A549 (cell line): Measurements from ENCODE around the gene CHIC2.

Experiments
- BCL3 ChIP-seq: fragments of >200 bp; sonication (Bioruptor Twin); formaldehyde crosslinking; IDR thresholded peaks from 3 replicates; pipeline ENCODE4 v1.6.1; 2016
- CBX2 ChIP-seq: fragments of 200-600 bp; sonication (generic); IDR thresholded peaks from 2 replicates; pipeline ENCODE4 v1.6.1; 2016; ENCODE audit warnings: low read depth, mild to moderate bottlenecking, borderline replicate concordance
- CHD4 ChIP-seq: fragments of 200-600 bp; sonication (generic); IDR thresholded peaks from 2 replicates; pipeline ENCODE4 v1.6.1; 2016; ENCODE audit warnings: antibody characterized with exemption, mild to moderate bottlenecking, borderline replicate concordance
- CTCF ChIP-seq: fragments of >200 bp; sonication (Bioruptor Twin); formaldehyde crosslinking; IDR thresholded peaks from 3 replicates; pipeline ENCODE4 v1.5.1; 2016
- EP300 ChIP-seq, 2 experiments: fragments of >200 bp; sonication (Bioruptor Twin); formaldehyde crosslinking; IDR thresholded peaks; 2 replicates in 1 of 2; 3 replicates in 1 of 2; pipeline ENCODE4 v1.6.1; 2016 to 2017
- MAX ChIP-seq: IDR thresholded peaks from 2 replicates; pipeline ENCODE4 v1.6.1; 2012
- PHF8 ChIP-seq: fragments of 200-600 bp; sonication (generic); IDR thresholded peaks from 2 replicates; pipeline ENCODE4 v1.6.1; 2016; ENCODE audit warnings: low read depth, mild to moderate bottlenecking, antibody characterized with exemption, moderate library complexity, borderline replicate concordance
- POLR2A ChIP-seq: IDR thresholded peaks from 2 replicates; pipeline ENCODE4 v1.6.1; 2012; ENCODE audit warnings: mild to moderate bottlenecking, low read length
- RAD21 ChIP-seq, 2 experiments: fragments of >200 bp in 1 of 2; sonication (Bioruptor Twin) in 1 of 2; formaldehyde crosslinking in 1 of 2; IDR thresholded peaks in 1 of 2; conservative IDR thresholded peaks in 1 of 2; 2 replicates in 1 of 2; 3 replicates in 1 of 2; pipeline ENCODE4 v1.6.1; 2012 to 2018; ENCODE audit warnings: inconsistent platforms in 1 of 2
- SMC3 ChIP-seq: fragments of >200 bp; sonication (Bioruptor Twin); formaldehyde crosslinking; IDR thresholded peaks from 3 replicates; pipeline ENCODE4 v1.6.1; 2018; ENCODE audit warnings: inconsistent platforms
- SREBF2 ChIP-seq: fragments of 450-650 bp; IDR thresholded peaks from 2 replicates; pipeline ENCODE4 v1.6.1; 2014; ENCODE audit warnings: mild to moderate bottlenecking, moderate library complexity
- USF2 ChIP-seq: fragments of 450-650 bp; IDR thresholded peaks from 2 replicates; pipeline ENCODE4 v1.6.1; 2014; ENCODE audit warnings: antibody characterized with exemption
- ZNF302 ChIP-seq: fragments of 250-450 bp; sonication (Bioruptor Pico); IDR thresholded peaks from 2 replicates; pipeline ENCODE4 v1.9.0; 2021; ENCODE audit warnings: inconsistent platforms, mild to moderate bottlenecking, moderate library complexity

GRCh38 chr4:54063737-54064316 lies 578 bp downstream of the CHIC2 start:
- TF ChIP-seq EP300 (IDR thresholded peaks at IDR 0.05) (no peak), PHF8 (no peak; the same call in 1 of the 2 replicates), BCL3 (no peak), CBX2 (no peak), CTCF (no peak), POLR2A (no peak), MAX (no peak), CHD4 (no peak), ZNF302 (CRISPR knock-in tag) (no peak), RAD21 (conservative IDR thresholded peaks at IDR 0.05 in 1 of 2, IDR thresholded peaks at IDR 0.05 in 1 of 2) (no peak), USF2 (no peak), SMC3 (no peak), SREBF2 (no peak)
